Stimulated activated CD4-positive, alpha-beta T cell treated with anti-CD3 and anti-CD28 coated beads, Interleukin-2, amount 100 ng/mL, for 48 hours (primary cell): ENCODE measurements around the gene MED22.

ENCODE experiments used
- DNase-seq, 2 donors: peaks; one replicate each; pipeline ENCODE4 v3.0.0-alpha.2; 2020

The MED22 gene

DNA sequence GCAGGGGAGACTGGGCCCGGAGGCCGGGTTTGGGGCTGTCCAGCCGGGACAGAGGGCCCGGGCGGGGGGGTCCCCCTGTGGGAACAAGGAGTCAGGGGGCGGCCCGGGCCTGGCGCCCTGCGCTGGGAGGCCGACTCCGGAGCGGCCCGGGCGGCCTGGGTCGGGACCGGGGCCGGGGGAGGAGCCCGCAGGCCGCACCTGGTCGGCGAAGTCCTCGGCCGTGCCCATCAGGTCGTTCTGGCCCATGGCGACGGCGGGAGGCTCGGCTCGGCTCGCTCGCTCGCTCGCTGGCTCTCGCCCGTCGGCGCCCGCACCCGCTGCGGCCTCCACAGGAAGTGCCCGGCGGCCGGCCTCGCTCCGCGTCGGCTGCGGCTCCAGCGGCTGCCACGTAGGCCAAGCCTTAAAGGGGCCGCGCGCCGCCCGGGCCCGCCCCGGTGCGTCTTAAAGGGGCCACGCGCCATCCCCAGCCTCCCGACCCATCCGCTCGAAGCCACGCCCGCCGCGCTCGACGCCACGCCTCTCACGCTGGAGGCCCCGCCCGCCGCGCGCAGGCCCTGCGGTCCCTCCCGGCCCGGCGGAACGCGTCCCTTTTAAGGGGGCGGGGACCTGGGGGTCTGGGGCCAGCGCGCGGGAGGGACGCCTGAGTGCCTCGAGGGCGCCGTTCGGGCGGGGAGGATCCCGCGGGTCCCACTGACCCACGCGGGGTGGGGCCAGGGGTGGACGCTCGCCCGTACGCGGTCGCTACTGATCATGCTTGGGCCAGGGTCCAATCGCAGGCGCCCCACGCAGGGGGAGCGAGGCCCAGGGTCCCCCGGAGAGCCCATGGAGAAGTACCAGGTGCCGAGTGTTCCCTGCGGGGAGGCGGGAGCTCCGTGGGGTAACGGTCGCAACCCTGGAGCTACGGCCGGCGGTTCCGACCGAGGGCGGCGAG lies 28.1 kb upstream of the MED22 start, which contains the start of the genes STKLD1 and SURF4:
TSS of gene STKLD1 (plus strand) at position 643 of the 931 bp plus-strand sequence. CDS start at position 751, 108 bp downstream.
TSS of gene SURF4 (minus strand) at position 337 of the 931 bp plus-strand sequence. CDS start at position 246, 91 bp downstream.
- DNase-seq = peak; percentile 95 to 98

DNA sequence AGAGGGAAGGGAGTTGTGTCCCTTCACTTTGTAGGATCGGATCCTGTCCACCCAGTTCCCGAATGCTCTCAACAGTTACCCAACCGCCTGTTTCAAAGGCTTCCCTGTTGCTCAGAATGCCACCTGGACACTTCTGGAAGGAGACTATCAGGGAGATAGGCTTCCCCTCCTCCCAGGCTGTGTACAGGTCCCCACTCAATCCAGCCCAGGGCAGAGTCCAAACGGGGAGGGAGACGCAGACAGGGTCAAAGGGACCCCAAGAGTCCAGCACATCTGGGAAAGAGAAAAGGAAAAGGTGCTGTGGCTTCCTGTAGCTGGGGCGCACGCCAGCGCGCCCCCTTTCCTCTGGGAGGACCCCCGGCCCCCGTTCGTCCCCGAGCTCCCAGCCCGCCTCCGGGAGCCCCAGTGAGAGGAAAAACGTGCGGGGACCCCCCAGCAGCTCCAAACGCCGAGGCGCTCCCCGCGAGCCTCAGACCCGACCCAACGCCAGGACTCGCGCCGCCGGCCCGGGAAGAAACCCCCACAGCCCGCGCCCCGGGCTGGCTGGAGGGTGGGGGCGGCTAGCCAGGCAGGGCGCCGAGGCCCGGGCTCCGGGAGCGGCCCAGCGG lies 27.3 kb upstream of the MED22 start:
- no peak for DNase-seq

DNA sequence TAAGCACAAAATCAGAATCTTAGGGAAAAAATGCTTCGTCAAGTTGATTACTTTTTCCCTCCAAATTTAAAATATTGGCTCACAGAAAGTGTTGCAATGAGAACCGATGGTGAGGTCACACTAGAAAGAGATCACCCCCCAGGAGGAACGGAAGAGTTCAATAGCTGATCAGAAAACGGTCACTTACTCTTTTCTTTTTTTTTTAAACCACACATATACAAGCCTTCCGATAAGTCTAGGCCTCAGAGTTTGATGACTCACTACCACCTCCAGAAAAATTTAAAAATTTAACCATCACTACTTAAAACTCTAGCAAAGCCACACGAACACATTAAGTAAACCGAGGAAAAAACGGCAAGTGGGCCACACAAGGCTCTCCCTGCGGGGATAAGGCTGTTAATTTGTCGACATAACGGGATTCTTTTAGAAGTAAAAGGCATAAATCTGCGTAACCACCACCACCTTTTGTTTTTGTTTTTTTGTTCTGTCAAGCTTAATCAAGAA lies 26.7 kb upstream of the MED22 start:
- no peak for DNase-seq

DNA sequence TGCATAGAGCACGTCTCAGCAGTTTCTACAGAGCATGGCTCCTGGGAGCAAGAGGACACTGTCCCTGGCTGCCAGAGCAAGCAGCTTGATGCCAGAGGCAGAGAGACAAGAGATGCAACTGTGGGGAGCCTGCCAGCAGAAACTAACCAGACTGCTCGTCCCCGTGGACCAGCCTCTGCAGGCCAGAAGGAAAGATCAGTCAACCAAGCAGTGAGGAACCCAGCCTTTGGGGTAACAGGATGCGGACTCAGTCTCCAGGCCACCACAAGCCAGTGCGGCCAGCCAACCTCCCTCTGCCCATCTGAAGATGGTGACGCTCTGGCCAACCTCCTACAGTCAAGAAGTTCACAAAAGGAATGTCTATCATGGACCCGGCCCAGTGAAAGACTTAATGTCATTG lies 24.2 kb upstream of the MED22 start:
- no peak for DNase-seq

DNA sequence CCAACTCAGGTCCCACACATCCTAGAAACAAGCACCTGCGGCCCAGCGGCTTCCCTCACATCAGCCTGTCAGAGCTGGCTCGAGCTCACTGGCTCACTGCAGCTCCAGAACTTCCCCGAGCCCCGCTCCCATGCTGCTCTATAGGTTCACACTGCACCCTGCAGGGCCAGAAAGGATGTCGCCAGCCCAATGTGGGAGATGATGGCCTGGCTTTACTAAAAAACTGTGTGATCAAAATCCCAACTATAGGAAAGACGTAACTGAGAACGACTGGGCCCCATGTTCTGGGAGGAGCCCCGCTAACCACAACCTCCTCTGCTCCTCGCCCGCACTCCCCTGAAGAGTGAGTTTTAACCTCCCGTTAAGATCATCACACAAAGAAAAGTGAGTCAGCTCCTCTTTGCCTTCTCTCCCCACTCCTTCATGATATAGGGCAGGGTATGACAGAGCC lies 23.4 kb upstream of the MED22 start:
- peak; percentile 67 to 68 for DNase-seq

DNA sequence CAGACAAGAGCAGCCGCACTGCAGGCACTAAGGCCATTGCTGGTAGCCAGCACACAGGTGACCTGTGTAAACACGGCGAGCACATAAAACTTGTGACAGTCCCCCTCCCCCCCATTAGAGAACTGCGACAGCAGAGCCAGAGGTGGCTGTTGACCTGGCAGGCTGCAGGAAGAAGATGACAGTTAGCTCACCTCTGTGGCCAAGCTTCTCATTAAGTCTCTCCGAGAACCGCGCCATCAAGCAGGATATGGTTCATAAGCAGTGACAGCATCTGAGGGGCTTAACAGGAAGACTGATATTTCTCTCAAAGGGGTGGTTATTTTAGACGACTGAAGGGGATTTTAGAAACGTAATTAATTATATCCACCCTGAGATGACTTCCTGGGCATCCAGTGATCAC lies 22.8 kb upstream of the MED22 start:
- DNase-seq = no peak

DNA sequence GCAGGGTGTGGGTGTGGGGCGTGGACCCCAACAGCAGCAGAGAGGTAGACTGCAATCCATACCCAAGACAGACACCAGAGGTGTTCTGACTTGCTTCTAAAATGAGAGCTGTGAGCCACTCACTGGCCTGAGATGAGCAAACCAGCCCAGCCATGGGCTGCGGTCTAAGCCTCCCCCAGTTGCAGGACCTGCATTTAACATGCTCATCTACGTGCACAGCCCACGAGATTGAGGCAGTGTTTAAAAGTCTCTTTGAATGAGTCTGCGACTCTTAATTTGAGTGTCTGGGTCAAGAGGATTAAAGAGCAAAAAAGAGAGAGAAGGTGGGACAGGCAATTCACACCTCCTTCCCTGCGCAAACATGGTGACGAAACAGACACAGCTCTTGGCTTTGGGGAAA lies 22.0 kb upstream of the MED22 start:
- DNase-seq = no peak

DNA sequence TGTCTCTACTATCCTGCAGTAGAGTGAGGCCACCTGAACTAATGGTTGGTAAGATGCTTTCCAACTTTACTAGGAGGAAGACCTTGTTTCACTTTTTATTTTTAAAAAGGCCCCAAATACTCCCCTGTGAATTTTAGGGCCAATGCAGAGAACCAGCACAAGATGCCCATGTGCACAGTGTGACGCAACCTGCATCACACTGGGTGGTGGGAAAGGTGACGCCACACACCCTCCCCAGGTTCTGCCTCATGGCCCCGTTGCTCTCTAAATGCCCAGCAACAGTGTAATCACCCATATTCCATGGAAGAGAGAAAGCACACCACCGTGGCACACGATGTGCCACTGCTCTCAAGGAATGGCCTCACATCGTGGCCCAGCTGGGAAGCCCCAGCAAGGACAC lies 21.5 kb upstream of the MED22 start:
- no peak for DNase-seq

DNA sequence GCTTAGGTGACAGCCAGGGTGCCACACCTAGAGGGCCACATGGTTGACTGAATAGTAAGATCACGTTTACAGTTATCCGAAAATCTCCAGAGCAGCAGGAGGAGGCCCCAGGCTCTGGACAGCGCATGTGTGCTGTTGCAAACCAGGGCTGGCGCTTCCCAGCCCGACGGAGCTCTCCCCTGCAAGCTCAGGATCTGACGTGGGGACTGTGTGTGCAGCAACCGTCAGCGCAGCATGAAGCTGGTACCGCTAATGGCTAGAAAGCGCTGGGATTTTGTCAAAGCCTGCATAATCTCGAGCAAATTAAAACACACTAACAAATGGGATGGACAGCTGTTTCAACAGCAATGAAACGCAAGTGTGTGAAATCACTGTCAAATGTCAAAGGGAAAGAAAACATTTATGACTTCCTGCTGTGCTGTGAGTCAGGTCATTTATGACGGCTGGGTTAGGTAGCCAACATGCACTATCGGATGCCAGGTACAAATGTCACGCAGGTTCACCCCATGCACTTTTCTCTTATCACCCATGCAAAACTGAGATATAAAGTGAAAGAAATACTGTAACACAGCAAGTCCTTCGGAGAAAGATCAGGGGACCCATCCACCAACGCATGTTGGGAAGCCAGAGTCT lies 20.4 kb upstream of the MED22 start:
- DNase-seq = no peak

DNA sequence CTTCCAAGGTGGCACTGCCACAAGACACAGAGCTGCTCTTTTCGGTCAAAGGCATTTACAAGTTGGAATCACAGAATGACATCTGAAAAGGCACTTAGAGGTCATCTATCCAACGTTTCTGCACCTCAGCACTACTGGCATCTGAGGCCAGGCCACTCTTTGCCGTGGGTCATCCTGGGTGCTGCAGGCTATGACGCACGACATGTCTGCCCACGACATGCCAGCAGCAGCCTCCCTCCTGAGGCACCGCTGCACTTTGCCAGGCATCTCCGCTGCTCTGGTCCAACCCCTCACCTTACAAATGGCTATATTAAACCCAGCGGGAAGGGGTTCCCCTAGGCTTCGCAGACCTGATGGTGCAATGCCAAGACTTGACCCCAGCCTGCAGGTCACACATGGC lies 19.8 kb upstream of the MED22 start:
- DNase-seq = no peak

DNA sequence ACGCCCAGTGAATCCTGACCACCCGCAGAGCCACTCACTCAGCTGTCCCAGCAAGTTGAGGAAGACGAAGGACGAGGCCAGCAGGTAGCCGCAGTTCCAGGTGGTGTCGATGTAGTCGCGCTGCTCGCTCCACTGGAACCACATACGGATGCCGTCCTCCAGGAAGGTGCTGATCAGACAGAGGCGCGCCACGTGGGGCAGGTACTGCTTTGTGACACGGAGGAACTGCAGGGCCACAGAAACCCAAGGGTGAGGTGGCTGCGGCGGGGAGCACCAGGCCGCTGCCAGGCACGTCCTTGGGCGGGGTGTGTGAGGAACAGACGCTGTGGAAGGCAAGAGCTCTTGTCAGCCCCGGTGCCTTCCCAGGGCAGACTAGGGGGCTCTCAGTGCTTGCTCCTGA lies 19.3 kb upstream of the MED22 start:
- no peak for DNase-seq

DNA sequence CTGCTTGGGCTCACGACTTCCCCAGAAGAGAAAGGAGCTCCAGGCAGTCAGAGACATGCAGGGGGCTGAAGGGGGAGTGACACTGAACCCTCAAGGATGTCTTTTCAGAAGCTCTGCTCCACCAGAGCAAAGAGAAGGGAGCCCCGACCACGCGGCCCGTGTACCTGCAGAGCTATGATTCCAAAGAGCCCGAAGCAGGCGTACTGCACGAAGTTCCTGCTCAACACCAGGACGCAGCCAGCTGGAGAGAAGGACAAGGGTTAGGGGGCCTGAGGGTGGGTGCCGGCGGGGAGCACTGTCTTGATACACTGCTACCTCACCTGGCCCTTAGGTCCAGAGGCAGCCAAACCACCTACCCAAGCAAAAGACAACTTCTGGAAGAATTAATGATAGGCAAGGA lies 18.5 kb upstream of the MED22 start:
- no peak for DNase-seq

DNA sequence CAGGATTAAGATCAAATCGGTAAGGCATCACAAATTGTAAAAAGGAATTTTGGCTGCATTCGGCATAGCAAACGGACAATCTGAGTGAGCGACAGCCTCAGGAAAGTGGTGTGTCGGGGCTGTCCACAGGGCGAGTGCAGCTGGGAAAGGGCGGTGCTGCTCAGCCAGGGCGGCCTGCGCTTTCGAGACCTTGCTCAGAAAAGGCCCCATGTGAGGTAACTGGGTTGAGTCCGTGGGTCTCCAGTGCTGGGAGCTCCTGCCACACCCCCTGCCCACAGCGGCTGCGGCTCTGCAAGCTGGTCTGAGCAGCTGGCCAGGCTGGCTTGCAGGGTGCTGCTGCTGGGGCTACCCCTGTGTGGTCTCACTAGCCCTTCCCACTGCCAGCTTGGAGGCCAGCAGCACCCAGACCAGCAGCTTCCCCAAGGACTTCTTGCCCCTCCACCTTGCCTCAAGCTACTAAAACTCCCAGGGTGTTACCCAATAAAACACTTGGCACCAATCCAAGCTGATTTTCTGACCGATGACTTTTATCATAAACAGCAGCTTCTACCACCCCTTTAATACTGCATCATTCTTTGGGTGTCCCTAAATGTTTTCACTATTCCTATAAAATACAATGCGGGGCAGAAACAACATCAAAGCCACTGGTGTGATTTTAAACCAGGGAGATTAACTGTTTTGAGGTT lies 14.6 kb upstream of the MED22 start:
- DNase-seq = no peak

DNA sequence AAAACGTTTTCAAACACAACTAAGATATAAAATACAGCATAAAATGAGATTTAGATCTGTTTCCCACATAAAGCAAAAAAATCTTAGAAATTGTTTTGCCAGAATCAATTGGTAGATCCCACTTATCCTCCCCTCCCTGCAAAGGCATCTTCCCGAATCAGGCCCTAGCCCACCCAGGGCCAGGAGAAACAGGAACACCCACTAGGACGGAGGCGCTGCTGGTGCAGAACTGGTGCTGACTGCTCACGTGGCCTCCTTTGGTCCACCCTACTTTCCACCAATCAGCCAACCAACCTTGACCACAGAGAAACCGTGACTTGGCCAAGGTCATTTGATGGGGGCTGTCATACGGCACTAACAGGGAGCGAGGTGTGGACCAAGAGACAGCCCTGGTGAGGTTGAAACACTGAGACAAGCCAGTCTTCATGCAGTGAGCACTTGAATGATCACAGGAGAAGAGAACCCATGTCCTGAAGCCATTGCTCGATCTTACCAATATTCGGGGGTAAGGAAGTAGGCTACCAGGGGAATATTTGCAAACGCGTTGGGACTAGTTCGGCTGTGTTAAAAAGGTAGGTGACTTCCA lies 13.7 kb upstream of the MED22 start:
- DNase-seq = no peak

DNA sequence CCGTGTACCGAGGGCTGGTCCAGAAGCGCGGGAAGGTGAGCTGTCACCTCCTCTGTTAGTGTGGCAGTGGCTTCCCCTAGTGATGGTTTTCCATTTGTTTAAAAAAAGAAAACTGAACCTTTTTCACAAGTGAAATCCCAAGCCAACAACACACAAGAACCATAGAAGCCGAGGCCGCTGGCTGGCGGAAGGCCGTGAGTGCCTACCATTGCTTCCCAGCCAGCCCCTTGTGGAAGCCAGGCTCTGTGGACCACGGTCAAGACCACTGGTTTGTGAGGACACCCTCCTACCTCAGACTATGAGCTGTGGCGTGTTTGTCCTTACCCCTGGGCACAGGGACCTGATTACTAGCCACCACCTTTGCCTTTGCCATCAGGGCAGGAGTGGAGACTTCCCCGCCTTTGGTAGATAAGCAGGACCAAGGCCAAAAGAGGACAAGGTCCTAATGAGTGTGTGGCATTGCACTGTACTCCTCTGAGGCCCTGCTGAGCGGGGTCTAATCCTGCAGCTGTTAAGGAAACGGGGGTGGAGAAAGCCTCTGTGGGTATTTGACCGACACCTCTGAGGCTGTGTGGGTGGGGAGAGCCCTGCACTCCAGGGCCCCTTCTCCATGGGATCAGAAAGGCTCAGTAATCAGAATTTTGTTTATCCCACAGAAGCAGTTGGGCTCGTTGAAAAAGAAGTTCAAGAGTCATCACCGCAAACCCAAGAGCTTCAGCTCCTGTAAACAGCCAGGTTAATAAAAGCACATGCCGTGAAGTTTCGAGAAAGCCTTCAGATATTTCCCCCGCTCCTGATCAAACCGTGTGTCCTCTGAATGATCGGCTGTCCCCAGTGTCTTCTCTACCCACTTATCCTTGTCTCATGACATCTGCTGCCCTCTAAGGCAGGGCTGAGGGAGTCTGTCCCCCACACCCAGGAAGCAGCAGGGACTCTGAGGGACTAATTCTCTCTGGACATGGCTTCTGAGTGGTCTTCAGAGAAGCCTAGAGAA lies 12.8 kb upstream of the MED22 start:
- no peak for DNase-seq

DNA sequence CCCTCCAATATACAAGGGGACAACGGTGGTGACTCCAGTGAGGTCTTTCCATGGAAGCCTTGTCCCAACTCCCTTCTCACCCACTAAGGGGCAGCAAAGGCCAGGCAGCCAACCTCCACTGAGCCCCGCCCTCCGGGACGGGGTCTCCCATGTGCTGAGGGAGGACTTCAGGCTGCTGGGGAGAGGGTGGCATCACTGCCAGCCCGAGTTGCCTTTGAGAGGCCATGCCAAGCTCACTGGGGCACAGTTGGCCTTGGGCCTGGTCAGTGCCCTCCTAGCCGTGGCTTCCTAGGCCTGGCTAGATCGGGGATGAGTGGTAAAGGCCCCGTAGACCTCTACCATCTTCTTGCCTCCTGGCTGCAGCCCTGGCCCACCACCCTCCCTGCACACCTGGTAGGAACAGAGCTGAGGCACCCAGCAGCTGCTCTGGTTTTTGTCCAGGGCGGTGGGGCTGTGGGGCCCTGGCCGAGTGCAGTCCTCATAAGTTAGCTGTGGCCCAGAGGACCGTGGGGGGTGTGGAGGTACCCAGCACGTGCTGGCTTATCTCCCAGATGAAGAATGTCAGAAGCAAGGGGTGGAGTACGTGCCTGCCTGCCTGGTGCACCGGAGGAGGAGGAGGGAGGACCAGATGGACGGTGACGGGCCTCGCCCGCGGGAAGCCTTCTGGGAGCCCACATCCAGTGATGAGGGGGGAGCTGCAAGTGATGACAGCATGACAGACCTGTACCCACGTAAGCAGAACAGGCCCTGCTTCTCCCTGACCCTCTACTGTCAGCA lies 11.7 kb upstream of the MED22 start:
- no peak for DNase-seq

DNA sequence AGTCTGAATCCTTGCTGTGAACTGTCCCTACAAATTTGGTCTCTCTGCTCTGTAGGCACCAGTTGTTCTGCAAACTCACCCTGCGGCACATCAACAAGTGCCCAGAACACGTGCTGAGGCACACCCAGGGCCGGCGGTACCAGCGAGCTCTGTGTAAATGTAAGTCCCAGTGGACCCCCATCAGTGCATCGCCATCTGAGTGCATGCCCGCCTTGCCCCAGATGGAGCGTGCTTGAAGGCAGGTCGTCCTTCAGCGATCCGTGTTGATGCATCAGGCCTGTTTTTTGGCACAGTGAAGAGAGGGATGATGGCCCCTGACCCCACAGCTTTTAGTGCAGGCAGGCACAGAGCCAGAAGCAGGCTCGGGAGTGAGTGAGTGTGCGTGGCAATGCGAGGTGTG lies 9.7 kb upstream of the MED22 start:
- DNase-seq = no peak

DNA sequence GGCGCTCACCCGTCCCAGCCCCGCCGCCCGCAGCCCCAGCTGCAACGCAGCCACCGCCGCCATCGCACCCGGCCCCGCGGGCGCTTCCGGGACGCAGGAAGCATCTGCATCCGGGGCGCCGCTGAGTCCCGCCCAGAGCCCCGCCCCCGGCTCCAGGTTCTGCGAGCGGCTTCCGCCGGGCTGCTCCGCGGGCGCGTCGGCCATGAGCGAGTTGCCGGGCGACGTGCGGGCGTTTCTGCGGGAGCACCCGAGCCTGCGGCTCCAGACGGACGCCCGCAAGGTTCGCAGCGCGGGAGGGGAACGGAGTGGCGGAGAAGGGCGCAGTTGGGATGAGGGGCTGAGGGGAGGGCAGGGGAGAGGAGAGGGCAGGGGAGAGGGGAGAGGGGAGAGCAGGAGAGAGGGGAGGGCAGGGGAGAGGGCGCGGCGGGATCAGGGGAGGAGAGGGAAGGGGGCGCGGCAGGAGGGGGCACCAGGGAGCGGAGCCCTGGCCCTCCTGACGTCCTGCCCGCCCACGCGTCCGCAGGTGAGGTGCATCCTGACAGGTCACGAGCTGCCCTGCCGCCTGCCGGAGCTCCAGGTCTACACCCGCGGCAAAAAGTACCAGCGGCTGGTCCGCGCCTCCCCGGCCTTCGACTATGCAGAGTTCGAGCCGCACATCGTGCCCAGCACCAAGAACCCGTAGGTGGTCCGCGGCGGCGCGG lies 8.6 kb upstream of the MED22 start, which contains the start of the genes SURF1 and SURF2:
TSS of gene SURF1 (minus strand) at position 97 of the 701 bp plus-strand sequence. CDS start at position 63, 34 bp downstream.
TSS of gene SURF2 (plus strand) at position 160 of the 701 bp plus-strand sequence. CDS start at position 203, 43 bp downstream.
- DNase-seq = peak; percentile 89 to 92

DNA sequence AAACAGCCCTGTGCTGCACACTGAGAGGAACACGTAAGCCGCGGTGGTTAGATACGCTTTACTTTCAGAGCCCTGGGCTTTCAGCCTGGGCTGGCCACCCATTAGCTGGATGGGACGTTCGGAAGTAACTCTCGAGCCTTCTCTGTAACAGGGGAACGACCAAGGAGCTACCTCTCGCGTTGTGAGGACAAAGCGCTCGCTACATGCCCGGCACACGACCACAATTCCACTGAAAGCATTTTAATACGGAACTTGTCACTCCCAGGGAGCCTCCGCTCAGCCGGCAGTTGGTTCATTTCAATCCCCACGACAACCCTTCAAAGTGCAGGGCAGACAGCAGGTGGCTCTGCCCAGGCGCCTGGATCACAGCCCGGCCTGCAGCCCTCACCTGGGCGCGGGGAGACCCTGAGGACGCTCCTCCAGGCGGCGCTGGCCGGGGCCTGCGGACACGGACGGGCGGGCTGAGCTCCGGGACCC lies 8.0 kb upstream of the MED22 start:
- DNase-seq = no peak
